Stimulated activated CD4-positive, alpha-beta T cell treated with anti-CD3 and anti-CD28 coated beads, Interleukin-2, amount 100 ng/mL, for 48 hours (primary cell): Measurements from ENCODE around the gene IFIH1.

Experiments used
- DNase-seq, 2 donors: peaks; one replicate each; pipeline ENCODE4 v3.0.0-alpha.2; 2020

Gene IFIH1

GRCh38 chr2:162308747-162309503 lies 9.6 kb downstream of the IFIH1 start:
- DNase-seq: no peak

GRCh38 chr2:162305901-162306300 lies 12.6 kb downstream of the IFIH1 start:
- no peak for DNase-seq

- no peak for DNase-seq
Observed at GRCh38 chr2:162301877-162302276, 16.6 kb downstream of the IFIH1 start.

- peak; percentile 46 to 56 for DNase-seq
Observed at GRCh38 chr2:162301151-162301804, 17.2 kb downstream of the IFIH1 start.

DNA sequence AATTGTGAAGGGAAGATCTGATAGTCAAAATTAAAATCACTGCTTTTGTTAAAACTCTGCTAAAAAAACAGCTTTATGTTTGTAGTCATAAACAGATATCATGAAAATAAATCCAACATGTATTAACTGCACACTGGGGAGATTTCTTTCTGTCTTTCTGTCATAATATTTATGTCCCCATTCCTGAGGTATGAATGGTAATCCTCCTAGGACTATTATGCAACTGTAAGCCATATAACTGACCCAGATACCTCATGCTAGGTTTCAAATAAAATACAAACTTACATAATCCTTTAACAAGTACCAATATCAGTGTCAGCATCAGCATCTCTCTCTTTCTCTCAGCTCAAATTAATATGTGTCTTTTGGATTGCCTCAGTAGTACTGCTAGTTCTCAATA lies 18.2 kb downstream of the IFIH1 start:
- no peak for DNase-seq

- DNase-seq: no peak
Observed at GRCh38 chr2:162298669-162299335, 19.7 kb downstream of the IFIH1 start.

GRCh38 chr2:162297925-162298552 lies 20.4 kb downstream of the IFIH1 start:
- peak; percentile 56 to 66 for DNase-seq

DNA sequence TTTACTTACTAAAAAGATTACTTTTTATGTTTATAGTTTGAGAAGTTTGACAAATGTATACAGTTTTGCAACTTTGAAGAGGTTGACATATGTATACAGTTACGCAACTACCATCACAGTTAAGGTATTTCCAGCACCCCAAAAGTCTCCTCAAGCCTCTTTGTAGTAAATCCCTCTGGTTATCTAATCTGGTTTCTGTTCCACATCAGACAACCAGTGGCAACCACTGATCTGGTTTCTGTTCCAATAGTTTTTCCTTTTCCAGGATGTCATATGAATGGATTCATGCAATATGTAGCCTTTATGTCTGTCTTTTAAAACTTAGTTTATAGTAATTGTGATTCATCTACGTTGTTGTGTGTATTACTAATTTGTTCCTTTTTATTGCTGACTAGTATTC lies 23.5 kb downstream of the IFIH1 start:
- DNase-seq: no peak

- DNase-seq: no peak
Observed at GRCh38 chr2:162293122-162293786, 25.2 kb downstream of the IFIH1 start.

- no peak for DNase-seq
Observed at GRCh38 chr2:162291748-162292147, 26.7 kb downstream of the IFIH1 start.

DNA sequence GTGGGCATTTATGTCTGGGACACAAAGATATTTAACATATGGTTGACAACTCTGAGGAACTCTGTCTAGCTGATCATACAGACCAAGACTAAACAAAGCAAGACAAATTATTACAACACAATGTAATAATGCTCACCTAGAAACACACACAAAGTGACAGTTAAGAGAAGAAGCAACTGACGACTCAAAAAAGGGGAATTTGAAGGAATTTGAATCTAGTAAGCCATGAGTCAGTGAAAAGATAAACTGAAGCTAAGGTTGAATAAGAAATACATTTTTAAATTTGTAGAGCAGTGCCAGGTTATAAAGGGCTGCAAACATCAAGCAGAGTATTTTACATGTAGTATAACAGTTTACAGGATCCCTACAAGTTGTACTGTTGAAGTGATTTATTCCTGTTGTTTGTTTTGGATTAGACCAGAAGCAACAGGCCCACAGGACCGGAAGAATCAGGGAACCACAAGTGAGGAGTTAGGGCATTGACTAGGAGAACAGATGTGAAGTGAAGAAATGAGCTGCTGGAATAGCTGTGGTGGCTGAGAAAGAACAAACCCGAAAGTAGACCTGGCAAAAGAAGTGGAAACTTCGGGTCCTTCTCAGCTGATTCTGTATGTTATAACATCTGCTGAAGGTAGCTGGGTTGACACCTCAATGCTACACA lies 35.6 kb downstream of the IFIH1 start:
- DNase-seq: no peak

GRCh38 chr2:162280654-162281053 lies 37.8 kb downstream of the IFIH1 start:
- no peak for DNase-seq

DNA sequence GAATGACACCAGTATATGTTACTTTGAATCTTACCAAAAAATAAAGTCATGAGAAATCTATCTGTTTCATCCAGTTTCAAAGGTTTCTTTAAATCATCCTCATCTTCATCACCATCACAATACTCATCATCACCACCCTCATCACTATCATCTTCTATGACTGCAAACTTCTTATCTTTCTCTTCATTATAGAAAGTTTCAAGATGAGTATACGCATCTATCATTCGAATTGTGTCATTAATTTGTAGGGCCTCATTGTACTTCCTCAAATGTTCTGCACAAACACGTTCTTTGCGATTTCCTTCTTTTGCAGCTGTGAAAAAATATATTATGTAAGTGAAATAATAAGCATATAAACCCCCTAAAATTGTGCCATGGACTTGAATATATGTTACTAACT lies 41.1 kb downstream of the IFIH1 start:
- DNase-seq: no peak

DNA sequence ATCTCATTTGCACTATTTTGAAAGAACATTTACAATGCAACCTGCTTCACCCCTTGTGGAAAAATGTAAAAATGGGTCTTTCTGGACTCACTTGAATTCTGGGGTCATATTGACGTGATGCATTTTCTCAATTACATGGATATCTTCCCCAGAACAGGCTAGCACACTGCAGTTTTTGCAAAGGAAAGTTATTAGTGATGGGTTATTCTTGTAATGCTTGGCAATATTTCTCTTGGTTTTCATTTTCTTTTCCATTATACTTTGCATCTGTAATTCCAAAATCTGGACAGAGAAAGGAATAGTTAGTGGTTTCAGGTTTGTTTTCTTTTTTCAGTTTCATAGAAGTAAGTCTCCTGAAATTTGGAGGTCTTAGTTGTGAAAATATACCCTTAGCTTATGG lies 50.5 kb downstream of the IFIH1 start:
- no peak for DNase-seq

DNA sequence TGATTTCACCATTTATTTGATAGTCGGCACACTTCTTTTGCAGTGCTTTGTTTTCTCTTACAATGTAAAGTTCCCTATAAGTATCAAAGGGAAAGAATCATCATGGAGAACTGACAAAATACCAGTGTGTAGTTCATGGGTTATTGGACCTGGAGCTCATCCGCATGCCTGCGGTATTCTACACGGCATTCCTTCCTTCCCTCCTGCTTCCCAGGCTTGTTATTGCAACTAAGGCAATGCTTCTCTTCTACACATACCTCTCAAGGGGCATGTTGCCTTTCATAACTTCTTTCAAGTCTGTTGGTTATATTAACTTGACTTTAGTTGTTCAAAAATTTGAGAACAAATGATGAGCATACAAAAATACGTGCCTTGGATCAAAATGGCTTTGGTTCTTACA lies 51.0 kb downstream of the IFIH1 start:
- no peak for DNase-seq

DNA sequence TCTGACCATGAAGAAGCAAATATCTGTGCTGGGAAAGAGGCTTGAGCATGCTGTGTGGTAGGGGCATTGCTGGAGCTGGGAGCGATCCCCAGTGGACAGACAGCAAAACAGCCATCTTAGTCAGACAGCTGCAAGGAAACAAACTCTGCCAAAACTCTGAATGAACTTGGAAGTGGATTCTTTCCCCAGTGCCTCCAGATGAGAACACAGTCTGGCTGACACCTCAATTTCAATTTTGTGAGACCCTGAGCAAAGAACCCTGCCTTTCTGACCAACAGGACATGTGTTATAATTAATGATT lies 52.1 kb downstream of the IFIH1 start:
- DNase-seq: no peak

GRCh38 chr2:162265666-162266459 lies 52.6 kb downstream of the IFIH1 start:
- no peak for DNase-seq

DNA sequence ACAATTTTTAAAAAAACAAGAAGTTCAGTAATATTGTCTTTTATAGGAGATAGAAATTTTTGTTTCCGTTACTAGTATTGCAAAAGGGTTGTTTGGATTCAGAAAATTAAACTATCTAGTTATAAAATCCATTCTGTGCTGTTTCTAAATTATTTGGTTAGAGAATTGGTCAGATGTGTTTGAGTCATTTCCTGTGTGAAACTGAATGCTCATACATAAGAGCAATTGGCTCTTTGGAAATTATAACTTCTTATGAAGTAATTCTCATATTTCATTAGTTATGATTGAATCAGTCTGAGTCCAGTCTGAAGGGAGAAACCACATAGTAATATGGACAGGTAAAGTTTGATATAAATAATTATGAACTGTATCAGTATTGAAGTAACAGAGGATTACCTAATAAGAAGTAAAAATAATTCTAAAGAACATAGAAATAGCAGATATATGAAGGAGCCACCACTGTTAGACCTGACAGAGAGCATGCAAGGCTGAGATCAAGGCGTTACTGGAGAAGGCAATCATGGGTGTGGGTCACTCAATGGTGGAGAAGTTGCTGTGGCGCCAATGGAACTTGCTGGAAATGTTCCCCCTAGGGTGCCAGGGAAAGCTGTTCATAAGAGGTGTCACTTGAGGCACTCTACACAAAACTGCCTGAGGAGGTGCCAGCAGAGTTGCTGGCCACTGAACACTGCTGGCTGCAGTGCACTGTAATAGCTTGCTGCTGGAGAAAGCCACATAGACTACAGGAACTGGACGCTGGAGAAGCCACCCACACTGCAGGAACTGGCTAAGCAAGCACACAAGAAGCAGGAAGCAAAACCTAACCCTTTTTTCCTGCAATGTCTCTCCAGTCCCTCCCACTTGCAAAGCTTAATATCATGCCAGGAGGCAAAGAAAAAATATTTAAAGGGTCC lies 57.2 kb downstream of the IFIH1 start:
- DNase-seq: no peak

GRCh38 chr2:162258686-162259085 lies 59.8 kb downstream of the IFIH1 start:
- DNase-seq: no peak

DNA sequence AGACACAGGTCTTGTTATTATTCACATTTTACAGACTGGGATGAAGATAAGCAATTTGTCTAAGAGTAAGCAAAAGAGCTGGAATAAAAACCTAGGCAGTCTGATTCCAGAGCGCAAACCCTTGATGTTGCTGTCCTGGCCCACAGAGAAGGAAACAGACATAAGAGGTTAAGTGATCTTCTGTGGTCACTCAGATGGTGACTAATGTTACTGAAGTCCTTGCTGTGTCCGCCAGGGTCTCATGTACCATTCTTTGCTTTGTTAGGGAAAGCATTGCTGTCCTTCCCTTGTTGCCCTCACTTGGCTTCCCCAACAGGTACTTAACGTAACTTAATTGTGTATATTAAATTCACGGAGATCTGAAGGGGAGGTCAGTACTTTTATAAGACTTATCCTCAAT lies 60.3 kb downstream of the IFIH1 start:
- DNase-seq: no peak

GRCh38 chr2:162257425-162257824 lies 61.1 kb downstream of the IFIH1 start:
- DNase-seq: no peak
